Kidney epithelial cell (primary cell): Measurements from ENCODE around the gene DHRS13. TPM values are rescaled to one million over a fixed set of nuclear protein-coding genes. Genes with fewer than 3 reads are reported as not detected.

Experiments used
- DNase-seq: peaks from one replicate; pipeline ENCODE4 v3.0.0-alpha.2; 2010; ENCODE audit warnings: low read depth
- H3K27me3 ChIP-seq: 2 replicates; pipeline ENCODE4 v1.6.0; 2011; ENCODE audit warnings: low read length; ENCODE audit not compliant: control insufficient read depth, insufficient read depth
- H3K36me3 ChIP-seq: 2 replicates; pipeline ENCODE4 v1.5.1; 2011; ENCODE audit warnings: low read length; ENCODE audit not compliant: control insufficient read depth, insufficient read depth
- H3K4me3 ChIP-seq: 2 replicates; pipeline ENCODE4 v1.5.1; 2011; ENCODE audit warnings: low read depth, mild to moderate bottlenecking, control low read depth, low read length
- total RNA-seq: library from RNA; depleted of rRNA; stranded (reverse); fragments of >200 nt; gene quantifications from 2 replicates; pipeline ENCODE4 v1.2.3, GENCODE V29; 2015
- TF ChIP-seq, protein P1 (sequence below): IDR thresholded peaks from 2 replicates; pipeline ENCODE4 v1.5.1; 2011; ENCODE audit warnings: mild to moderate bottlenecking, moderate library complexity, low read length, control low read depth, inconsistent platforms; ENCODE audit not compliant: insufficient read depth, poor library complexity, severe bottlenecking

Gene DHRS13
- total RNA-seq, 1 donor from 2014 or later = 12.7 TPM

DNA sequence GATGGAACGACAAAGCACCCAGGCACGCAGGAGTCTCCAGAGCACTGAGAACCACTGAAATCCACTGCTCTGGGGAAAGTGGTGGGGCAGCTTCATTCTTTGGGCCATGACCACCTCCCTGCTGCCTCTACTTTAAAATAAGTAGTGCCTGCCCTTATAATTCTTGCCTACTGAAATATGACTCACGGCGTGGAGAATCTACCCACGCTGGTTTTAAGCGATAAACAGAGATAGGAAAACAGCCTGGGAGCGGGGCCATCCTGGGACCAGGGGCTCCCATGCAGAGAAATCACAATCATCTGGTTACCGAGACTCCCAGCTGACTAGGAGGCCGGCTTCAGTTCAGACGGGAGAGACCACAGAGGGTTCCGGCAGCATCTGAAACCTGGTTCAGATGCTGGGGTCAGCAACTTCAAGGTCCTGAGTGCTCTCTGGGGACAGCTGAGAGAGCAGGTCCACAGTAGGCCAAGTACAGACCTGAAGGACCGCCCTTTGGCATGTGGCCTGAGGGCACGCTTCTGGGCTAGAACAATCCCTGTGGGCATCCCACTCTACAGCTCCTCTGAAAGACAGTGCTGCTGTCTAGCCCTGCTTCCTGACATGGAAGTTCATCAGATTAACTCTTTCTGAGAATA lies 8.6 kb upstream of the DHRS13 start:
- DNase-seq = no peak
- Histone ChIP-seq H3K4me3 (no peak overlapping the region), H3K27me3 (no peaks in the 10 kb centered on the region), H3K36me3 (peaks cover 6% of the 10 kb centered on the region)
- TF ChIP-seq, protein P1, sequence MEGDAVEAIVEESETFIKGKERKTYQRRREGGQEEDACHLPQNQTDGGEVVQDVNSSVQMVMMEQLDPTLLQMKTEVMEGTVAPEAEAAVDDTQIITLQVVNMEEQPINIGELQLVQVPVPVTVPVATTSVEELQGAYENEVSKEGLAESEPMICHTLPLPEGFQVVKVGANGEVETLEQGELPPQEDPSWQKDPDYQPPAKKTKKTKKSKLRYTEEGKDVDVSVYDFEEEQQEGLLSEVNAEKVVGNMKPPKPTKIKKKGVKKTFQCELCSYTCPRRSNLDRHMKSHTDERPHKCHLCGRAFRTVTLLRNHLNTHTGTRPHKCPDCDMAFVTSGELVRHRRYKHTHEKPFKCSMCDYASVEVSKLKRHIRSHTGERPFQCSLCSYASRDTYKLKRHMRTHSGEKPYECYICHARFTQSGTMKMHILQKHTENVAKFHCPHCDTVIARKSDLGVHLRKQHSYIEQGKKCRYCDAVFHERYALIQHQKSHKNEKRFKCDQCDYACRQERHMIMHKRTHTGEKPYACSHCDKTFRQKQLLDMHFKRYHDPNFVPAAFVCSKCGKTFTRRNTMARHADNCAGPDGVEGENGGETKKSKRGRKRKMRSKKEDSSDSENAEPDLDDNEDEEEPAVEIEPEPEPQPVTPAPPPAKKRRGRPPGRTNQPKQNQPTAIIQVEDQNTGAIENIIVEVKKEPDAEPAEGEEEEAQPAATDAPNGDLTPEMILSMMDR = no peak

DNA sequence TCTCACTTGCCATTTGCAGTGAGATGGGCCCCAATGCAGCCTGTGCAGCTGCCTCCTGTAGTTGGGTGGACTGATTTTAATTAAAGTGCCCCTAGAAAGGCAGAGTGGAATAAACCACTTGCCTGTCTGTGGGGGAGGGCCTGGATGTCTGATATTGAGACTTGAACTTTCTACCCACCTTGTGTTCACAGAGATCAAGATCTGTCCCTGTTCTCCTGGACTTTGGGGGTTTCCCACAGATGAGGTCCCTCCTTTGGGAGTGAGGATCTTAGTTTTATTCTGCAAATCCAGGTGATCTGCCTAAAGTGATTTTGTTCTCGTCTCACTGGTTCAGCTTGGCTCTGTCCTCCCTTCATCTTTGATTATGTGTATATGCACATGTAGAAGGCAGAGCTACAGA lies 7.7 kb upstream of the DHRS13 start:
- TF ChIP-seq, protein P1 = no peak

DNA sequence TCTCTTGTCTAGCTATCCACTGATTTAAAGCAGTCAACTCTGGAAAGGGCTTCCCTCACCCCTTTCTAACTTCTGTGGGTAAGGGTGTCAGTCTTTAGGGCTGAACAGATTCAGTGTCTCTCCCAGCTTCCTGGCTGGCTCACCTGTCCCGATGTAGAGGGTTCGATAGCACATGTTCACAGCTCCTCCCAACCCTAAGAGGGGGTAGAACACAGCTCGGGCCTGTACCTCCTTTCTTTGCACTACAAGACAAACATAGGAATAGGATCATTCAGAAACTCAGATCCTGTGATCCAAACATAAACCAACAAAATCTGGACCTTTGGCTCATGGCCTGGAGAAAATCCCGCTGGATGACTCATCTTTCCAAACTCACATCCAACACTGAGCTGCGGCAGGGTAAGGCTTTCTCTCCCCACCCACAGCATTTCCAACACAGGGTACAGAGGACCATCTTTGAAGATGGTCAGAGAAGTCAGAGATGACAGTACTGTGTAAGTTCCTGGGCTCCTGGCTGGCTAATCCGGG lies 5.8 kb upstream of the DHRS13 start:
- DNase-seq = no peak
- TF ChIP-seq, protein P1 = no peak
- Histone ChIP-seq H3K36me3 (peaks cover 5% of the 10 kb centered on the region), H3K27me3 (no peaks in the 10 kb centered on the region), H3K4me3 (no peak overlapping the region)

More for the DNA sequence above, 7.7 kb upstream of the DHRS13 start:
- H3K27me3 ChIP-seq = no peaks in the 10 kb centered on the region
- H3K4me3 ChIP-seq = no peak overlapping the region
- peaks cover 6% of the 10 kb centered on the region for H3K36me3 ChIP-seq
- no peak for DNase-seq

DNA sequence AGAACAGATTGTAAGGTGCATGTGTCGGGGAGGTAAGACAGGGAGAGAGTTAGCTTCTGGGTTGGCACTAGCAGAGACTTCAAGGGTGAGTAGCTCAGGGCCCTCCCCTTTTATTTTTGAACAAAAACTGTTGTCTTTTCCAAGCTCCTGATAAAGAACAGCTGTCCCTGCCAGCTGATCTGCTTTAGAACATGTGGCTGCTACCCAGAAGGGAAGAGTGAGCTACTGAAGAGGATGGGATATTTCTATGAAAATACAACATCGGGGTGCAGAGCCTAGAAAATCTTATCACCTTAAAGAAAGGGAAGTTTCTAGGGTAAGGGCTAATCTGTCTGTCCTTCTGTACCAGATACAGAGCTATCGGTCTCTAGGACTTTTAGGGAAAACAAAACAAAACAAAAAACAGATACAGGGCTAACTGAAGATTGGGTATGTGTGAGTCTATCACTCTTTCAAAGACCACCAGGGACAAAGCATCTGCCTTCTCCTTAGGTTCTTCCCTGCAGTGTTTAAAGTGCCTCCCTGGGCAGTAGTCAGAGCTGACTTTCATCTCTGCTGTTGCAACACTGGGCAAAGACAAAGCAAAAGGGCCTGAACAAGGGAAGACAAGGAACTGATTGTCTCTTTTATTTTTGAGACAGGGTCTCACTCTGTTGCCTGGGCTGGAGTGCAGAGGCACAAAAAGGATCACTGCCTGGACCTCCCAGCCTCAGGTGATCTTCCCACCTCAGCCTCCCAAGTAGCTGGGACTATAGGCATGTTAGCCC lies 5.0 kb upstream of the DHRS13 start:
- Histone ChIP-seq H3K36me3 (peaks cover 4% of the 10 kb centered on the region), H3K4me3 (no peak overlapping the region), H3K27me3 (no peaks in the 10 kb centered on the region)
- no peak for DNase-seq
- TF ChIP-seq, protein P1 = no peak

DNA sequence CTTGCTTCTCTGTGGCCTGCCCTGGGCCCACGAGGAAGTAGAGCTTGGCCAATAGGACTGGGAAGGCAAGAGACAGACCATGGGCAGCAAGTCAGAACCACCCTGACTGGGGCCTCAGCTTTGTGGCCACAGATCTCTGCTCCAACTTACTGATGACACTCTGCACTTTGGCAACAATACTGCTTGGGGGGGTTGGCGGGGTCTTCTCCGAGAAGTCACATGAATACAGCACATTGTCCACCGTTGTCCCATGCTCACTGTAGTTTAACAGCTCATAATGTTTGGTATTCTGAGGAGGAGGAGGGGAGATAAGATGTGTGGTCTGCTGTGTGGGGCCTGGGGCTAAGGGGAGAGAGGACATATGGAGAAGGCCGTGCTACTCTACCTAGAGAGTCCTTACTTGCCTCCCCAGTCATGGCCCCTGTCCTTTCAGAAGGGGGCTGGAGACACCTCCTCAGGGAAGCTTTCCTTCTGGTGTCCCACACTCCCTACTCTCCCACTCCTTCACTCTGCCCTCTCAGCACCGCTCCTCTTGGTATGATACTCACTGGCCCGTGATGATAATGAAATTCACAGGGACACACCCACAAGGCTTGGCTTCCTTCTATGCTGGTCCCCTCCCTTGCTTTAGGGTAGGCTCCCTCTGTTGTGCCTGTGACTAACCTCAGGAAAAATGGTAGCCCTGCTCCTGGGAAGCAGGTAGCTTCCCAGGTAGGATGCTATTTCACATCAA lies 4.0 kb upstream of the DHRS13 start:
- H3K36me3 ChIP-seq = peaks cover 3% of the 10 kb centered on the region
- TF ChIP-seq, protein P1 = no peak
- DNase-seq = no peak

More for the DNA sequence above, 4.0 kb upstream of the DHRS13 start:
- Histone ChIP-seq H3K27me3 (no peaks in the 10 kb centered on the region), H3K4me3 (no peak overlapping the region)
